ENCODE data around the gene PHLDA2. TPM values are rescaled to one million over a fixed set of nuclear protein-coding genes. Genes with fewer than 3 reads are reported as not detected.
A peak's percentile ranks its signal among the peaks of the same experiment; 100 is the strongest.

Gene PHLDA2
- total RNA-seq, 1 donor from 2014 or later = 7.5 TPM

DNA sequence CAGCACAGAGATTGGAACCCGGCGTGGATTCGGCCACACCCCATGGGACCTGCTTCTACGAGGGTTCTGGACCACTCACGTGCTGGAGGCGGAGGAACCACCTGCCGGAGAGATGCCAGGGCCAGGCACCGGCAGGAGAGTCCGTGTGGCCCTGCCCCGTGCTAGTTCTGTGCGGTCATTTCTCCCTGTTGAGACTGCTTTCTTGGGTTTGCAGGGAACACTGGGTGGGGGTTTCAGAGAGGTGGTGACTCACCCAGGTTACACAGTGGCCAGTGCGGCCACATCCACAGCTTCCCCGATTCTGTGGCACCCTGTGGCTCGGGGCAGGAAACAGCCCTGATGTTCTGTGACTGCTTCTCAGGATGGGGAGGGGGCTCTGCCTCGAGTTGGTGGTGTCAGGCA, 3.6 kb upstream of the PHLDA2 start:
- peak; percentile 53 for DNase-seq (ENCODE audit: low spot score)
- ATAC-seq = no peak
- intact Hi-C loops (cut with DNase I) = no loop called here

DNA sequence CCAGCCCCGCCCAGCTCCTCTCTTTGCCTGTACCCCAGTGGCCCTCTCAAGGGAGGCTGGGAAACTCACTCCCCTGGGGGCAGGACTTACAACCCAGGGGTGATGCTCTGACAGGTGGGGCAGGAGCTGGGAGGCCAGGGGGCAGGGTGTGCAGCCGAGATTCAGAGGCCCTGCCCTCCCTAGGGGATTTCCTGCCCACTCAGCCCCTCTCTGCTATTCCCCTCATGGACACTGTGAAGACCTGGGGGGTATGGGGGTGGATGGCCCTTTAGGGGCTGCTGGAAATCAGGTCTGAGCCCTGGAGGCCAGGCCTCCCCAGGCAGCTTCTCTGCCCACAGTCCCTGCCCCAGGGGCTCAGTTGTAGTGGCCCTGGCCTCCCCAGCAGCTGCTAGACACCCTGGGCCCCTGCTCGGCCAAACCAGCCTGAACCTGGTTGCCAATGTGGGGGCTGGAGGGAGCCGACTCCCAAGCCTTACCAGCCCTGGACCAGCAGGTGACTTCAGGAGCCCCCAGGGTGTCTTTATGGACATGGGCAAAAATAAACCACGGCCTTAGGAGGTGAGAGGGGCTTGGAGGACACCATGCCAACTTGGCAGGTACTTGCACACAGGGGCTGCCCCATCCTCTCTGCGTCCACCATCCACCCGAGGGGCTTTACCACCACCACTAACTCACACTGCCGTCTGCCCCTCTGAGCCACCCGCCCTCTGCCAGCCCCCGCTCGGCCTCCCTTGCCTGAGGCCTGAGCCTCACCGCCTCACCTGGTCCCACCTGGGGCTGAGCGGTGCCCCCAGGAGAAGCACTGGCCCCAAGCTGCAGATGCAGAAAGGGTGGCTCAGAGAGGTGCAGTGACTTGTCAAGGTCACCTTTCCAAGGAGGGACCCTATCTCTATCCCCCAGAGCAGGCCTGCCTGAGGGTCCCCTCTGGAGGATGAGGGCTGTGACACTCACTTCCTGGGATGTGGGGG, 2.8 kb upstream of the PHLDA2 start:
- no peak for DNase-seq (ENCODE audit: low spot score)
- intact Hi-C loops (cut with DNase I) = no loop called here
- ATAC-seq = no peak

DNA sequence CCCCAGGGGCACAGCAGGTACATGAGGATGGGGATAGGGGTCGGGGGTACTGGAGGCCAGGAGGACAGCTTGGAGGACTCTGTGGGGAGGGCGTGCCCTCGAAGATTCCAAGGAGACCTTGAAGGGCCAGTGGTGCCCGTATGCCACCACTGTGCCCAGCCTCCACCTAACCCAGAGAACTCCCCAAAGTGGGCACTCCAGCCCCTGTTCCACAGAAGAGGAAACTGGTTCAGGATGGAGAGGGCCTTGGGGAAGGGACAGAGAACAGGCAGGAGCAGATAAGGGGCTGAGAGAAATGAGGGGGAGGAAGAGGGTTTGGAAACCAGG, 2.2 kb upstream of the PHLDA2 start:
- no peak for DNase-seq (ENCODE audit: low spot score)
- intact Hi-C loops (cut with DNase I) = no loop called here
- no peak for ATAC-seq

DNA sequence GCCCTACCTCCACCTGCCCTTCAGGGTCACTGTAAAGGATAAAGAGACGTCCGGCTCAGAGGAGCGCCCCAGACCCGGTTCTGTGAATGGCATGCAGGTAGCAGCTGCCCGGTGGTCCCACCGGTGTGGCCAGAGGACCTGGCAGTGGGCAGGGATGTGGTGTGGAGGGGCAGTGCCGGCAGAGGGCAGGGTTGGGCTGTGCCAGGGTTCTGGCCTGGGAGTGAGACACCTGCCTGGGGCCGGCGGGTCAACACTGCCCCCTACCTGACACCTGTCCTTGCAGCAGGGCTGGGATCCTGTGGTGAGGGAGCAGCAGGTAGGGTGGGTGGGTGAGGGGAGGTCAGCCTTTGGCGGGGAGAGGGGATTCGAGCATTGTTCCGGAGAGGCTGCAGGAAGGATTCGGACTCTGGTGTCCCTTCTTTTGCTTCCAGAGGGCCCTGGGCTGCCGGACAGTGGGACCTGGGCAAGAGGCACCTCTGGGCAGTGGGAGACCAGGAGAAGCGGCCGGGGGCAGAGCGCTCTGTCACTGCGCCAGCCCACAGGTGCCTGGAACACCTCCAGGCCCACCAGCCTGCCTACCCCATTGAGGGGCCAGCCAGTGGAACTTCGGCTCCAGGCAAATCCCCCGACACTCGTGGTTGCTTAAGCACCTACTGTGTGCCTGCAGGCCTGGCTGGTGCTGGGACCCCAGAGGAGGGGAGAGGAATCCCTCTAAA, 1.6 kb upstream of the PHLDA2 start:
- intact Hi-C loops (cut with DNase I) = no loop called here
- DNase-seq (ENCODE audit: low spot score) (peak; percentile 79), ATAC-seq (peak; percentile 39)

DNA sequence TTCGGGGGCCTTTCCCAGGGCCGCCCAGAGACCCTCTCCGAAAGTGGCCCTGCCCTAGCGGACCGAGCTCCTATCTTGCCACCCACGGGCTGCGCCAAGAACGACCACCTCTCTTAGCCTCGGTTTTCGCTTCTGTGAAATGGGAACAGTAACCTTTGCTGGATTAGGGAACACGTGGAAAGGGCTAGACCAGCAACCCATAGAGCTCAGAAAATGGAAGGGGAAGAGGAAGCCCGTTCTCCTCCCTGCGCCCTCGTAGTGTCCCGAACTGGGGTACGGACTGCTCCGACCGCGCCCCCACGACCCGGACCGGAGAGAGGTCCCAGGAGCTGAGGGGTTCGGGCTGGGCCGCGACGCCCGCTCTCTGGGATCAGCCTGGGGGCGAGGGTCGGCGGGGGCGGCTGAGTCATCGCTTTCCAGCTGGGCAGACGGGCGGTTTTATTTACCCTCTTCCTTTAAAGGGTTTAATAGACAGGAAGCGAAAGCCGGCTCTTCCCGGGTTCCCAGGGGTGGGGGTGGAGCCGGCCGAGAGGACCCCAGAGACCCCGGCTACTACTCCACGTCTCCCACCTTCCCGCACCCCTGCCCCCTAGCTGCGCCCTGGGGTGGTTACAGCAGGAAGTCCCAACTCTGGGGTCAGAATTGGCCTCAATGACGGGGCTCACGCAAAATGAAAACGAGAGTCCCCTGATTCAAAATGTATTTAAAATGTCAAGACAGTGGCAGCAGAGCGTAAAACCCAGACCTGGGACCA, 907 bp upstream of the PHLDA2 start:
- intact Hi-C loops (cut with DNase I) = no loop called here
- DNase-seq (ENCODE audit: low spot score) = no peak
- ATAC-seq = peak; percentile 20

DNA sequence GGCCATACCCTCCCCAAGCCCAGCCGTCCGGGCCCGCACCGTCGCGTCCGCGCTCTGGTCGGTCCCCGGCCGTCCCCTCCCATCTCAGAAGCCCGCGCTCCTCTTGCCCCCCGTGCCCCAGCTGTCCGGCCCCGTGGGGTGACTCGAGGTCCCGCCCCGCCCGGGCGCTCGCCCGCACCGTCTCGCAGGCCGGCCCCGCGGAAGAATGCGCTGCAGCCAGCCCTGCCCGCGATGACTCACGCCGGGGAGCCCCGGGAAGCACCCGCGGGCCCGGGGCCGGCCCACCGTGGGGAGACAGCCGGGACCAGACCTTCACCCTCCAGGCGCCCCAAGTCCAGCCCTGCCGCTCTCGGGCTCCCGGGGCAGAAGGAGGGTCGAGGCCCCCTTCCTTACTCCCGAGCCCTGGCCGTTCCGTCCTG, 320 bp upstream of the PHLDA2 start:
- intact Hi-C loops (cut with DNase I) = no loop called here
- ATAC-seq (peak; percentile 35), DNase-seq (ENCODE audit: low spot score) (no peak)

DNA sequence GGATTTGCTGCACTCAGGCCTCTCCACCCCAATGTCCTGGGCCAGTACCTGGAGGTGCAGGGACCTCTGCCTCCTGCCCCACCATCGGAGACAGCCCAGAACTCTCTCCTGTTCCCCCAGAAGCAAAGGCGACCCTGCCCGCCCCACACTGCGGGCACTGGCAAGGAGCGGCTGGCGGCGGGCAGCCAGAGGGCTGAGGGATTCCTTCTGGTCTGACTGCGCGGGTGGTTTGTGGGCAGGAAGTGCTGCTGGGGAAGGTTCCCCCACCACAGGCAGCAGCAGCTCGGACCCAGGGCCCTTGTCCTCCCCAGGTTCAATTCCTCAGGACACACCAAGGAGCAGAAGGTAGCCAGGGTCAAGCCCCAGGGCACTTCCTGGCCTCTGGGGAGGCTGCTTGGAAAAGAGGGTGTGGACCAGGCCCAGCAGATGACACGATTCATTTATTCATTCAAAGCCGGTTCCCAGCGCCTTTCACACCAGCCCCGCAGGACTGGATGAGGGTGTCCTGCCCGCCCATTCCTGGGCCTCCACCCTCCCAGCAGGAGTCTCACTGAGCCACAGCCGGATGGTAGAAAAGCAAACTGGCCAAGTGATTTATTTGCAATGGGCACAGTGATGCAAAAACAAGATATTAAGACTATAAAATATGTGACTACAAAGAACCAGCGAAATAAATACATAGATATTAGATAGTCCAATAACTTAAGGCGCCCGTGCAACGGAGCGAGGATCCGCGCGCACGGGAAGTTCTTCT, 1.2 kb downstream of the PHLDA2 start:
- intact Hi-C loops (cut with DNase I) = no loop called here
- ATAC-seq (no peak), DNase-seq (ENCODE audit: low spot score) (no peak)

DNA sequence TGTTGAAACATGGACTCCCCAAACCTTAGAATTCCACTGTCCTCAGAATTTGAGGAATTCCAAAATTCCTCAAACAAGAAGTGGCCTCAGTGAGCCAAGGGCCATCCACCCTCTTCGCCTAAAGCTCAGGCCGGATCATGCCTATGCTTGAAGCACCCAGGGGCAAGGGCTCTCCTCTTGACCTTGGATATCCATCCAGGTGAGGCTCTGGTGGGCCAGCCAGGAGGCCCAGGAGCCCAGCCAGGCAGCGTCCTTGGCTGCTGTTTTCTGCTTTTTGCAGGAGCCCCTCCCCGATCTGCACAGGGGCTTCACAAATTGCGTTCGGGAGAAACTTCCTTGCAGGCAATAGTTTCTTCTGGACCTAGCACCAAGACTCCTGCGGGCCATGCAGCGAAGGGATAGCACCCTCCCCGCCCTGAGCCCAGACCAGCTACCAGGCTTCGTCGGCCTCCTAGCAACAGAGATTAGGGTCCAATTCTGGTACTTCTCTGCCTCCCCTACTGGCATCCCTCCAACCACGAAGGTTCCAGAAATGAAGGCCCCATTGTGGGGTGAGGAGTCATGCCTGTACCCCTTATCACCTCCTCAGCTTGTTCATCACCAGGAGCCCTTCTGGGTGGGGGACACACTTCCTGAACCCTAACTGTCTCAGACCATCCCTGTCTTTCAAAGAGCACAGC, 2.0 kb downstream of the PHLDA2 start:
- intact Hi-C loops (cut with DNase I) = no loop called here
- no peak for DNase-seq (ENCODE audit: low spot score)

DNA sequence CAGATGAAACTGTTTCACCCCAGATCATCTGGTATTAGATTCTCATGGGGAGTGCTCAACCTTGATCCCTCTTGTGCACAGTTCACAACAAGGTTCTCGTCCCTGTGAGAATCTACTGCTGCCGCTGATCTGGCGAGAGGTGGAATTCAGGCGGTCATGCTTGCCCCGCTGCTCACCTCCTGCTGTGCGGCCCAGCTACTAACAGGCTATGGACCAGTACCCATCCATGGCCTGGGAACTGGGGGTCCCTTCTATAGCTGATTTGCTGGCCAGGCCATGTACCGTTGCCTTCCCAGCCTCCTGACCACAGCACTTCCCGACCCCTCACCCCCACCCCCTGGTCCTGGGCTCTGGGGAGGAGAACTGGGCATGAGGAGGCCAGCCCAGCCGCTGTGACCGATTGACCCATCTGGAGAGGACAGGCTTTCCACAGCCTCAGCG, 2.6 kb downstream of the PHLDA2 start:
- no peak for DNase-seq (ENCODE audit: low spot score)

More for the DNA sequence above, 2.0 kb downstream of the PHLDA2 start:
- ATAC-seq = no peak

DNA sequence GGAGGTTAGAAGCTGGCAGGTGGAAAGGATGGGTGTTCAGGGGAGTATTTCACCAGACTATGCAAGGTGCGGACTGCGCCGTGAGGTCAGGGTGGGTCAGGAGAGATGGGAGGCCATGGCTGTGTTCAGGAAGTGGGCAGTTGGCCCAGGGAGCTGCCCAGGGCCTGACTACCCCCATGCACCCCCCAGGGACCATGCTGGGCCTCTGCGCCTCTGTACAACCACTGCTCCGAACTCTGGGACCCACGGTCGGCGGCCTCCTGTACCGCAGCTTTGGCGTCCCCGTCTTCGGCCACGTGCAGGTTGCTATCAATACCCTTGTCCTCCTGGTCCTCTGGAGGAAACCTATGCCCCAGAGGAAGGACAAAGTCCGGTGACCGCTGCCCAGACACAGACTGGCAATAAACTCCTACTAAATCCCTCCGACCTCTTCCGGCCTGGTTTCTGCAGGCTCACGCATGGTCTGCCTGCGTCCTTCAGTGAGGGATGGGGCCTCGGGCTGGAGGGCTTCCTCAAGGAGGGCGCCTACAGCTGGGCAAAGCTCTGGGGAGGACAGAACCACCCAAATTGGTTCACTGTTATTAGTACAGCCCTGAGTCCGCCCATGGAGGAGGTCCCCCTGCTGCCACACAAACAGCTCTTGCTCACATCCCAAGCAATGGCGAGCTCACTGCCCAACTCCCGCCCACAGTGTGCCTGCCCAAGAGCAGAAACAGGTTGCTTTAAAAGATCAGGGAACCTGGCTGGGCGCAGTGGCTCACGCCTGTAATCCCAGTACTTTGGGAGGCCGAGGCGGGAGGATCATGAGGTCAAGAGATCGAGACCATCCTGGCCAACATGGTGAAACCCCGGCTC, 4.2 kb downstream of the PHLDA2 start:
- ATAC-seq = no peak
- DNase-seq (ENCODE audit: low spot score) = no peak
- intact Hi-C loops (cut with DNase I) = no loop called here

More for the DNA sequence above, 2.6 kb downstream of the PHLDA2 start:
- intact Hi-C loops (cut with DNase I) = no loop called here
- no peak for ATAC-seq

DNA sequence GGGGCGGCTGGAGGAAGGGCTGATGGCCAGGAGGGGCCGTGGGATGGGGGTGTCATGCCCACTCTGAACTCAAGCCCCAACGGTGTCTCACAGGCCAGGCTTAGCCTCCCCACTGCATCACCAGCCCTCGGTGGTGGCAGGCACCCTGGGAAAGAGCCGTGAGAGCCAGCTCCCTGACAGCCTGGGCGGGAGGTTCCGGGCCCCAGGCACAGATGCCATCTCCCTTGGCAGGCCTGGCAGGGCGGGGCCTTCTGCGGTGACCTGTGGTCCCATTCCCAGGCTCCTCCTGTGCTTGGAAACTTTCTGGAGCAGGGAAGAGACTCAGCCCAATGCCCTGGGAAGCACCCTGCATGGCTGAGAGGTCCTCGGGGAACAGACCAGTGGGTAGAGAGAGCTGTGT, 4.8 kb downstream of the PHLDA2 start:
- ATAC-seq (peak; percentile 10), DNase-seq (ENCODE audit: low spot score) (no peak)
- intact Hi-C loops (cut with DNase I) = no loop called here

DNA sequence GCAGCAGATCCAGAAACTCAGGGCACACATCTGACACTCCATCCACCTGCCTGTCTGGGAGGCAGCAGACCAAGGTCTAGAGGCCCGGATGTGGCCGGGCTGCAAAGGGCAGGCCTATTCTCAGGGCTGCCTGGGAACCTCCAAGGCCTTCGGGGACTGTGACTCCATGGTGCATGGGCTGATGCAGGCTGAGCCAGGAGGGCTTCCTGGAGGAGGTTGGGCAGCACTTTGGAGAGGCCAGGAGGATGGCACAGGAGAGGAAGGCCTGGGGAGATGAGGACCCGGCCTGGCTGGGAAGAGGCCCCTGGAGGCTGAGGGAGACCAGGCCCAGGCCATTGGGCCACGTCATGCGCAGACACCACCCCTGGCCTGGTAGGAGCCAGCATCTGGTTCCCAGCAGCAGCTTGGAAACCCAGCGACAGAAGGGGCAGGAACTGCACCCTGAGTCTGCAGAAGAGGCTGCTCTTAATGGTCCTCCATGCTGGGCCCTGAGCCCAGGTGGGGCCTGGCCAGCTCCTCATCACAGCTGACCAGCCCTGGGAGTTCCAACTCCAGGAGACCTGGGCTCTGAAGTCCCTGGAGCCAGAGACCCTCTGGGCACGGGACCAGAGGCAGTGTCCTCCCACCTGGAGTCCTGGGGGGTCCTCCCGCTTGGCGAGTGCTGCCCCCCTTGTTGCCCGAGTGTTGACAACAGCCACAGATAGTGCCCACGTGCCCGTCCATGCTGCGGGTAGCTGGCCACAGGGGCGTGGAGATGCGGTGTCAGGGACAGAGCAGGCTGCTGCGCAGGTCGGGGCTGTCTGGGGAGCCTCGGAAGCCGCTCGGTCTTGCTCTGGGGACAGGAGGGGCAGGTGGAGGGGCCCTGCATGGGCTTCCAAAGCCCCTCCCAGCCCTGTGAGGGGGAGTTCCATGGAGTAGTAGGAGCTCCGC, 5.5 kb downstream of the PHLDA2 start:
- intact Hi-C loops (cut with DNase I) = no loop called here
- peak; percentile 2 for ATAC-seq
- DNase-seq (ENCODE audit: low spot score) = no peak

DNA sequence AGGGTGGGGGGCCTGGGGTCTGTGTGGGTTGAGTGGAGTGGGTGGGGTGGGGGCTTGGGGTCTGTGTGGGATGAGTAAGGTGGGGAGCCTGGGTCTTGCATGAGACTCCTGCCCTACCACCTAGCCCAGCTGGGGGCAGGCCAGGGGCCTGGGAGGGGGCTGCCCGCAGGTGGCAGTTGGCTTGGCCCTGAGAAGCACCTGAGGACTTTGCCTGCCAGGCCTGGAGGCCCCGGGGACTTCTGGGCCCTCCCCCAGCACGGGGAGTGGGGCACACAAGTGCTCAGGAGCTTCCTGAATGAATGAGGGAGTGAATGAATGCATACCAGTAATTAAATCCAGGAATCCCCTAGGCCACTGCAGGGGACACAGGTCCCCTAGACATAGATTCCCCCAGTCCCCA, 6.6 kb downstream of the PHLDA2 start:
- no peak for DNase-seq (ENCODE audit: low spot score)
- intact Hi-C loops (cut with DNase I) = no loop called here
- ATAC-seq = no peak

DNA sequence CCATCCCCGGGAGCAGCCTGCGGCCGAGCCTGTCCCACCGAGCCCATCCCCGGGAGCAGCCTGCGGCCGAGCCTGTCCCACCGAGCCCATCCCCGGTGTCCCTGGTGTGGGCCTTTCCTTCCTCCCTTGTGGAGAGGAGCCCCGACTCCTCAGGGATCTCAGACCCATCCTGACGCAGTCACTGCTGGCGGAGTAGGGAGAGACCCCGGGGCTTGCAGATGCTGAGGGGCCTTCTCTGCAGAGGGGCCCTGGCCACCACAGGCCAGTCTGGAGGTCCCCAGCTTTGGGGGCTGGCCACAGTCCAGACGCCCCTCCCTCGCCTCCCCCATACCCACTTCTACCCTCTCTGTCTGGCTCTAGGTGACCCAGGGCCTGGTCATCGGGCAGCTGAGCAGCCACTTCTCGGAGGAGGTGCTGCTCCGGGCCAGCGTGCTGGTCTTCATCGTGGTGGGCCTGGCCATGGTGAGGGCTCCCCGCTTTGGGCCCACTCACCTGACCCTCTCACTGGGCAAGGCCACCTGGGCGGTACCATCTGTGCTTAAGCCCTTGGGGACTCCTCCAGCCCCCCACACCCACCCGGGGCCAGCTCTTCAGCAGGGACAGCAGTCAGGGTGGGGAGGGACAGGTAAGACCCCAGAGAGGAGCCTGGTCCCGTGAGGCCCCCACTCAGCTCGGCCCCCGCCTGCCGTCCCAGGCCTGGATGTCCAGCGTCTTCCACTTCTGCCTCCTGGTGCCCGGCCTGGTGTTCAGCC, 7.3 kb downstream of the PHLDA2 start:
- no peak for DNase-seq (ENCODE audit: low spot score)
- ATAC-seq = no peak
- intact Hi-C loops (cut with DNase I) = no loop called here

DNA sequence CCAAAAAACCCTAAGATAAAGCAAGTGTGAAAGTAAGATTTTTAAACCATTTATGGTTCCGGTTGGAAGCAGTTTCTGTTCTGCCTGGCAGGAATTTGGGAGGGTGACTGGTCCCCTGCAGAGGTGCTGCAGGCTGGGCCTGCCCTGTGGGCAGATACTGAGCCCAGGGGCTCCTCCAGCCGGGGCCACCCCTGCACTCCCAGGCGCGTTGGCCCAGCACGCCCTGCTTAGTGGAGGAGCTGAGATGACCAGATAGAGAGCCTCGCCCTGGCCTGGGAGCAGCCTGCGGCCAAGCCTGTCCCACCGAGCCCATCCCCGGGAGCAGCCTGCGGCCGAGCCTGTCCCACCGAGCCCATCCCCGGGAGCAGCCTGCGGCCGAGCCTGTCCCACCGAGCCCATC, 8.0 kb downstream of the PHLDA2 start:
- intact Hi-C loops (cut with DNase I) = no loop called here
- no peak for DNase-seq (ENCODE audit: low spot score)
- no peak for ATAC-seq

DNA sequence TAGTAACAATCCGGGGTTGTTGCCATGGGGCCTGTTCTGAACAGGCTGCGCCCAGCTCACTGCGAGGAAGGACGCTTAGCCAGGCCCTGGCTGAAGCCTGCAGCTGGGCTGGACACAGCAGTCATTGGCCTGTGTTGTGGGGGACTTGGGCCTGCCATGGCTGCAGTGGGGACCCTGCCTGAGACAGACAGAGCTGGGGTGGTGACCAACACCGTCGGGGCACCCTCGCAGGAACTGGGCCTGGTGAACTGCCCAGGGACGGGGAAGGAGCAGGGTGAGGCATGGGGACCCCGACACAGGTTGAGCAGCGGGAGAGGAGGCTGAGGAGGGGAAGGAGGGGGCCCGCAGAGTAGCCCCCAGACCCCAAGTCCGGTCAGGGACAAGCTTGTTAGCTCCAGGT, 8.9 kb downstream of the PHLDA2 start:
- DNase-seq (ENCODE audit: low spot score) (no peak), ATAC-seq (no peak)
- intact Hi-C loops (cut with DNase I) = no loop called here
